Skeletal muscle tissue (tissue), 4 donors: ENCODE measurements around the gene EPHA7. TPM values are rescaled to one million over a fixed set of nuclear protein-coding genes. Genes with fewer than 3 reads are reported as not detected.

Experiments
- H3K27ac ChIP-seq: one replicate; pipeline ENCODE4 v1.7.0; 2013; ENCODE audit warnings: mild to moderate bottlenecking, low read depth, low read length, inconsistent platforms
- H3K27me3 ChIP-seq, 3 donors: one replicate each; pipeline ENCODE4 v1.7.0; 2013; ENCODE audit warnings: low read length in 3 of 3; ENCODE audit not compliant: control insufficient read depth in 3 of 3, insufficient read depth in 3 of 3
- H3K36me3 ChIP-seq, 3 donors: one replicate each; pipeline ENCODE4 v1.7.0; 2013; ENCODE audit warnings: low read length in 3 of 3; ENCODE audit not compliant: control insufficient read depth in 3 of 3, insufficient read depth in 3 of 3
- H3K4me1 ChIP-seq, 3 donors: one replicate each; pipeline ENCODE4 v1.7.0; 2013; ENCODE audit warnings: low read length in 3 of 3, mild to moderate bottlenecking in 3 of 3; ENCODE audit not compliant: control insufficient read depth in 3 of 3, insufficient read depth in 3 of 3
- H3K4me3 ChIP-seq, 3 donors: one replicate each; pipeline ENCODE4 v1.7.0; 2013; ENCODE audit warnings: low read length in 3 of 3
- H3K9ac ChIP-seq, 3 donors: one replicate each; pipeline ENCODE4 v1.7.0; 2013; ENCODE audit warnings: low read length in 3 of 3, mild to moderate bottlenecking in 3 of 3, moderate library complexity in 2 of 3, low read depth in 1 of 3
- H3K9me3 ChIP-seq, 3 donors: one replicate each; pipeline ENCODE4 v1.7.0; 2013; ENCODE audit warnings: low read length in 3 of 3; ENCODE audit not compliant: control insufficient read depth in 3 of 3
- total RNA-seq: library from RNA; depleted of rRNA; stranded (reverse); fragments of >200 nt; gene quantifications from one replicate; pipeline ENCODE4 v1.2.3, GENCODE V29; 2014
- donor health status: Osteomylitis.

The EPHA7 gene
- 8.4 TPM for total RNA-seq

GRCh38 chr6:93419304-93420162 is at the start of gene EPHA7:
Gene EPHA7, minus strand, starts transcription at chr6:93419559. Its CDS starts 218 bp downstream, at chr6:93419341.
- H3K4me3 ChIP-seq: peak within 1 kb of the TSS; percentile 63 to 75 (median 64)
- H3K9me3 ChIP-seq: no peaks in the 10 kb centered on the region
- H3K27me3 ChIP-seq: peaks cover 43 to 62% (median 59%) of the 10 kb centered on the region in 3 donors
- no peaks in the 10 kb centered on the region for H3K36me3 ChIP-seq
- H3K9ac ChIP-seq: peak within 1 kb of the TSS in 2 of 3 donors; percentile 18 to 33
- H3K4me1 ChIP-seq: peaks cover 27 to 32% (median 31%) of the 10 kb centered on the region in 3 donors
- no peak within 1 kb of the TSS for H3K27ac ChIP-seq

- Histone ChIP-seq H3K27me3 (no peaks in the 10 kb centered on the region), H3K36me3 (no peaks in the 10 kb centered on the region), H3K9ac (no peak overlapping the region), H3K4me3 (no peak overlapping the region), H3K9me3 (peaks cover 0 to 3% (median 0%) of the 10 kb centered on the region in 3 donors), H3K4me1 (no peaks in the 10 kb centered on the region), H3K27ac (no peak overlapping the region)
Observed at GRCh38 chr6:93468291-93468690, 48.9 kb upstream of the EPHA7 start.

- no peaks in the 10 kb centered on the region for H3K36me3 ChIP-seq
Observed at GRCh38 chr6:93454533-93454932, 35.2 kb upstream of the EPHA7 start.

GRCh38 chr6:93453956-93454355 is 34.6 kb upstream of the EPHA7 start:
- no peak overlapping the region for H3K27ac ChIP-seq

More at GRCh38 chr6:93454533-93454932, 35.2 kb upstream of the EPHA7 start:
- Histone ChIP-seq H3K4me3 (no peak overlapping the region), H3K9me3 (no peaks in the 10 kb centered on the region), H3K27ac (no peak overlapping the region), H3K9ac (no peak overlapping the region), H3K27me3 (no peaks in the 10 kb centered on the region), H3K4me1 (no peaks in the 10 kb centered on the region)

GRCh38 chr6:93447874-93448273 is 28.5 kb upstream of the EPHA7 start:
- no peaks in the 10 kb centered on the region for H3K36me3 ChIP-seq
- H3K9me3 ChIP-seq: no peaks in the 10 kb centered on the region
- H3K27ac ChIP-seq: no peak overlapping the region
- no peak overlapping the region for H3K4me3 ChIP-seq
- no peak overlapping the region for H3K9ac ChIP-seq
- H3K27me3 ChIP-seq: no peaks in the 10 kb centered on the region
- H3K4me1 ChIP-seq: no peaks in the 10 kb centered on the region

More at GRCh38 chr6:93453956-93454355, 34.6 kb upstream of the EPHA7 start:
- no peaks in the 10 kb centered on the region for H3K9me3 ChIP-seq
- no peaks in the 10 kb centered on the region for H3K36me3 ChIP-seq
- H3K9ac ChIP-seq: no peak overlapping the region
- no peaks in the 10 kb centered on the region for H3K4me1 ChIP-seq
- H3K4me3 ChIP-seq: no peak overlapping the region
- no peaks in the 10 kb centered on the region for H3K27me3 ChIP-seq

GRCh38 chr6:93437491-93437890 is 18.1 kb upstream of the EPHA7 start:
- H3K9me3 ChIP-seq: no peaks in the 10 kb centered on the region
- no peak overlapping the region for H3K27ac ChIP-seq
- H3K4me1 ChIP-seq: no peaks in the 10 kb centered on the region
- no peaks in the 10 kb centered on the region for H3K36me3 ChIP-seq
- no peak overlapping the region for H3K9ac ChIP-seq
- no peaks in the 10 kb centered on the region for H3K27me3 ChIP-seq
- H3K4me3 ChIP-seq: no peak overlapping the region

GRCh38 chr6:93433592-93433991 is 14.2 kb upstream of the EPHA7 start:
- H3K27ac ChIP-seq: no peak overlapping the region
- no peaks in the 10 kb centered on the region for H3K4me1 ChIP-seq
- H3K9ac ChIP-seq: no peak overlapping the region
- no peaks in the 10 kb centered on the region for H3K9me3 ChIP-seq
- H3K4me3 ChIP-seq: no peak overlapping the region
- peaks cover 0 to 3% (median 0%) of the 10 kb centered on the region in 3 donors for H3K27me3 ChIP-seq
- H3K36me3 ChIP-seq: no peaks in the 10 kb centered on the region

- Histone ChIP-seq H3K9me3 (no peaks in the 10 kb centered on the region), H3K27ac (no peak overlapping the region), H3K36me3 (no peaks in the 10 kb centered on the region), H3K27me3 (peaks cover 13 to 25% (median 23%) of the 10 kb centered on the region in 3 donors), H3K9ac (no peak overlapping the region), H3K4me1 (peaks cover 4 to 9% (median 7%) of the 10 kb centered on the region in 3 donors), H3K4me3 (no peak overlapping the region)
Observed at GRCh38 chr6:93424303-93425064, 5.1 kb upstream of the EPHA7 start.

- Histone ChIP-seq H3K4me1 (peaks cover 7 to 16% (median 15%) of the 10 kb centered on the region in 3 donors), H3K27ac (no peak overlapping the region)
Observed at GRCh38 chr6:93423542-93423941, 4.2 kb upstream of the EPHA7 start.

More at GRCh38 chr6:93423542-93423941, 4.2 kb upstream of the EPHA7 start:
- Histone ChIP-seq H3K36me3 (no peaks in the 10 kb centered on the region), H3K9me3 (no peaks in the 10 kb centered on the region), H3K27me3 (peaks cover 19 to 32% (median 29%) of the 10 kb centered on the region in 3 donors), H3K4me3 (no peak overlapping the region), H3K9ac (no peak overlapping the region)
